Tibial artery (tissue), 4 donors: Measurements from ENCODE around the gene C9orf72.
"Not testable (repeated sequence)": the region's sequence is repeated elsewhere in the genome, so short reads cannot be mapped to it uniquely, and the experiment has no call there.

Source experiments
- DNase-seq, 2 donors: peaks; one replicate each; pipeline ENCODE4 v3.0.0-alpha.2; 2019
- H3K27ac ChIP-seq, 2 donors: fragments of 200-600 bp; sonication (generic) in 1 of 2; 1 replicate in 1 of 2; 2 replicates in 1 of 2; pipeline ENCODE4 v1.5.1; 2018 to 2019; ENCODE audit warnings: mild to moderate bottlenecking in 1 of 2
- H3K27me3 ChIP-seq, 2 donors: fragments of 200-600 bp; sonication (generic) in 1 of 2; one replicate each; pipeline versions ENCODE4 v1.5.1 to v1.6.0; 2016 to 2019
- H3K36me3 ChIP-seq, 3 donors: fragments of 200-600 bp; sonication (generic) in 2 of 3; one replicate each; pipeline ENCODE4 v1.5.1; 2016 to 2019; ENCODE audit warnings: mild to moderate bottlenecking in 2 of 3
- H3K4me1 ChIP-seq, 4 donors: fragments of 200-600 bp; sonication (generic) in 2 of 4; 1 replicate in 3 of 4; 2 replicates in 1 of 4; pipeline ENCODE4 v1.5.1; 2016 to 2019
- H3K4me3 ChIP-seq, 2 donors: fragments of 200-600 bp; sonication (generic) in 1 of 2; 1 replicate in 1 of 2; 2 replicates in 1 of 2; pipeline ENCODE4 v1.5.1; 2018 to 2019; ENCODE audit warnings: mild to moderate bottlenecking in 2 of 2
- H3K9me3 ChIP-seq, 3 donors: fragments of 200-600 bp; sonication (generic) in 1 of 3; one replicate each; pipeline ENCODE4 v1.5.1; 2016 to 2019
- CTCF ChIP-seq, 2 experiments: fragments of 200-600 bp in 1 of 2; fragments of 450-650 bp in 1 of 2; IDR thresholded peaks; one replicate each; pipeline ENCODE4 v1.5.1; 2017 to 2019; ENCODE audit warnings: antibody characterized with exemption in 2 of 2, mild to moderate bottlenecking in 1 of 2, moderate library complexity in 1 of 2
- intact Hi-C: fragments of 100-400 bp; cut with DNase I; formaldehyde crosslinking; loops from one replicate; pipeline ENCODE4 v1.15.0; 2023; ENCODE audit warnings: low total_unique reads

The C9orf72 gene

GRCh38 chr9:27505744-27506161, 67.5 kb downstream of the C9orf72 start:
- H3K4me3 ChIP-seq, result no peak overlapping the region
- H3K27me3 ChIP-seq, result no peaks in the 10 kb centered on the region
- no peaks in the 10 kb centered on the region for H3K36me3 ChIP-seq
- H3K9me3 ChIP-seq, result no peaks in the 10 kb centered on the region
- intact Hi-C loops, result no loop called here
- no peak for DNase-seq
- no peak overlapping the region for H3K27ac ChIP-seq
- no peak for TF ChIP-seq CTCF (IDR thresholded peaks at IDR 0.05)
- H3K4me1 ChIP-seq, result no peaks in the 10 kb centered on the region

- H3K9me3 ChIP-seq, result no peaks in the 10 kb centered on the region
- H3K4me3 ChIP-seq, result no peak overlapping the region
- DNase-seq, result no peak
- H3K27me3 ChIP-seq, result no peaks in the 10 kb centered on the region
- intact Hi-C loops, result no loop called here
- no peaks in the 10 kb centered on the region for H3K4me1 ChIP-seq
- H3K27ac ChIP-seq, result no peak overlapping the region
- no peaks in the 10 kb centered on the region for H3K36me3 ChIP-seq
- no peak for TF ChIP-seq CTCF (IDR thresholded peaks at IDR 0.05)
These were observed 69.0 kb downstream of the C9orf72 start for GRCh38 chr9:27504259-27504658.

- no peak overlapping the region for H3K27ac ChIP-seq
- no peak for TF ChIP-seq CTCF (IDR thresholded peaks at IDR 0.05)
These were observed 69.7 kb downstream of the C9orf72 start for GRCh38 chr9:27503623-27504022.

GRCh38 chr9:27500902-27501301, 72.4 kb downstream of the C9orf72 start:
- H3K9me3 ChIP-seq, H3K4me3 ChIP-seq, H3K36me3 ChIP-seq, H3K27me3 ChIP-seq, intact Hi-C loops, DNase-seq, H3K4me1 ChIP-seq, H3K27ac ChIP-seq: not testable (repeated sequence)

More at GRCh38 chr9:27503623-27504022, 69.7 kb downstream of the C9orf72 start:
- H3K4me1 ChIP-seq, result peaks cover 0 to 3% (median 0%) of the 10 kb centered on the region in 4 donors
- no peaks in the 10 kb centered on the region for H3K36me3 ChIP-seq
- no peak overlapping the region for H3K4me3 ChIP-seq
- H3K27me3 ChIP-seq, result no peaks in the 10 kb centered on the region
- H3K9me3 ChIP-seq, result no peaks in the 10 kb centered on the region
- intact Hi-C loops, result no loop called here
- DNase-seq, result no peak

GRCh38 chr9:27499451-27499850, 73.8 kb downstream of the C9orf72 start:
- TF ChIP-seq CTCF (IDR thresholded peaks at IDR 0.05), result no peak
- H3K27me3 ChIP-seq, result no peaks in the 10 kb centered on the region
- H3K4me1 ChIP-seq, result peaks cover 0 to 3% (median 2%) of the 10 kb centered on the region in 4 donors
- intact Hi-C loops, result no loop called here
- no peak overlapping the region for H3K27ac ChIP-seq
- no peak overlapping the region for H3K4me3 ChIP-seq
- no peaks in the 10 kb centered on the region for H3K36me3 ChIP-seq
- no peaks in the 10 kb centered on the region for H3K9me3 ChIP-seq
- no peak for DNase-seq

- H3K36me3 ChIP-seq, result no peaks in the 10 kb centered on the region
- H3K9me3 ChIP-seq, result no peaks in the 10 kb centered on the region
- intact Hi-C loops, result no loop called here
- no peak for DNase-seq
- H3K4me3 ChIP-seq, result no peak overlapping the region
- H3K27me3 ChIP-seq, result no peaks in the 10 kb centered on the region
- no peak overlapping the region for H3K27ac ChIP-seq
- no peak for TF ChIP-seq CTCF (IDR thresholded peaks at IDR 0.05)
- peaks cover 0 to 3% (median 2%) of the 10 kb centered on the region in 4 donors for H3K4me1 ChIP-seq
These were observed 75.3 kb downstream of the C9orf72 start for GRCh38 chr9:27497883-27498417.
